Measurements from ENCODE around the gene ELL2. TPM values are rescaled to one million over a fixed set of nuclear protein-coding genes. Genes with fewer than 3 reads are reported as not detected.

Gene ELL2
- total RNA-seq, 1 donor from 2014 or later: 50.8 TPM

DNA sequence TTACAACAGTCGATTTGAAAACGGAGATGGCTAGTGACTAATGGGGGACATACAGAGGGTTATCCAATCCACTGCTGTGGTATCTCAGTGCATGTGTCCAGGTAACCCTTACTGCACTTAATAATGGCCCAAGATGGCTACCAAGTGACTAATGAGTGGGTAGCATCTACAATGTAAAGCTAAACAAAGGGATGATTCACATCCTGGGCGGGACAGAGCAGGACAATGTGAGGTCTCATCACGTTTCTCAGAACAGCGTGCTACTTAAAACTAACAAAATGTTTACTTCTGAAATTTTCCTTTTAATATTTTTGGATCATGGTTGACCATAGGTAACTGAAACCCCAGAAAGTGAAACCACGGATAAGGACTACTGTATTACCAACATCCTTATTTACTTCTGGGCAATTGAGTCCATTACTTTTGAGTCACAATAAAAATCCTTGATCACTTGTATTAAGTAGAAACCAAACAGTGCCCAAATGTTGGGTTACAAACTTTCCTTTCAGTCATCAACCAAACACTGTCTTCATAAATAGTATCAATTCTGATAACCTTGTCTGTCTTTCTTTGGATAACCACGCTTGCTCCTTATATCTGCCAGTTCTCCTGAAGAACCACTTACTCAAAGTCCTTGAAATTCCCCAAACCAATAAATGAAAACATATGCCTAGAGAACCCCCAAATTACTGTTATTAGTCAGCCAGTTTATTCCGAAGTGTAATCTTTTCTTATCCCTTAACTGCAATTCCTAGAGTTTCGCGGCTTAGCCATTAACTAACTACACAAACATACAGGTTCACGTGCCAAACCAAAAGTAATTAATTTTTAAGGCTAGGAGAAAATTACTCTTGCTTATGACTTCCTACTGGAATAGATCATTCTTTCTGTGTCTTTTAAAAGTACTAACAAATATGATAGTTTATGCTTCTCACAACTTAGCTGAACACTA lies 59.7 kb downstream of the ELL2 start:
- Mint-ChIP-seq H3K9me3 (ENCODE audit: unreplicated experiment) (no peaks in the 10 kb centered on the region), H3K36me3 (ENCODE audit: unreplicated experiment) (peaks cover 59% of the 10 kb centered on the region), H3K27ac (ENCODE audit: unreplicated experiment) (no peak overlapping the region), H3K27me3 (ENCODE audit: unreplicated experiment) (no peaks in the 10 kb centered on the region), H3K4me3 (ENCODE audit: unreplicated experiment) (no peak overlapping the region), H3K4me1 (ENCODE audit: unreplicated experiment) (peaks cover 16% of the 10 kb centered on the region)
- TF ChIP-seq, protein P1, sequence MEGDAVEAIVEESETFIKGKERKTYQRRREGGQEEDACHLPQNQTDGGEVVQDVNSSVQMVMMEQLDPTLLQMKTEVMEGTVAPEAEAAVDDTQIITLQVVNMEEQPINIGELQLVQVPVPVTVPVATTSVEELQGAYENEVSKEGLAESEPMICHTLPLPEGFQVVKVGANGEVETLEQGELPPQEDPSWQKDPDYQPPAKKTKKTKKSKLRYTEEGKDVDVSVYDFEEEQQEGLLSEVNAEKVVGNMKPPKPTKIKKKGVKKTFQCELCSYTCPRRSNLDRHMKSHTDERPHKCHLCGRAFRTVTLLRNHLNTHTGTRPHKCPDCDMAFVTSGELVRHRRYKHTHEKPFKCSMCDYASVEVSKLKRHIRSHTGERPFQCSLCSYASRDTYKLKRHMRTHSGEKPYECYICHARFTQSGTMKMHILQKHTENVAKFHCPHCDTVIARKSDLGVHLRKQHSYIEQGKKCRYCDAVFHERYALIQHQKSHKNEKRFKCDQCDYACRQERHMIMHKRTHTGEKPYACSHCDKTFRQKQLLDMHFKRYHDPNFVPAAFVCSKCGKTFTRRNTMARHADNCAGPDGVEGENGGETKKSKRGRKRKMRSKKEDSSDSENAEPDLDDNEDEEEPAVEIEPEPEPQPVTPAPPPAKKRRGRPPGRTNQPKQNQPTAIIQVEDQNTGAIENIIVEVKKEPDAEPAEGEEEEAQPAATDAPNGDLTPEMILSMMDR (IDR thresholded peaks at IDR 0.05): no peak
- DNase-seq (ENCODE audit: extremely low spot score, unreplicated experiment): no peak

DNA sequence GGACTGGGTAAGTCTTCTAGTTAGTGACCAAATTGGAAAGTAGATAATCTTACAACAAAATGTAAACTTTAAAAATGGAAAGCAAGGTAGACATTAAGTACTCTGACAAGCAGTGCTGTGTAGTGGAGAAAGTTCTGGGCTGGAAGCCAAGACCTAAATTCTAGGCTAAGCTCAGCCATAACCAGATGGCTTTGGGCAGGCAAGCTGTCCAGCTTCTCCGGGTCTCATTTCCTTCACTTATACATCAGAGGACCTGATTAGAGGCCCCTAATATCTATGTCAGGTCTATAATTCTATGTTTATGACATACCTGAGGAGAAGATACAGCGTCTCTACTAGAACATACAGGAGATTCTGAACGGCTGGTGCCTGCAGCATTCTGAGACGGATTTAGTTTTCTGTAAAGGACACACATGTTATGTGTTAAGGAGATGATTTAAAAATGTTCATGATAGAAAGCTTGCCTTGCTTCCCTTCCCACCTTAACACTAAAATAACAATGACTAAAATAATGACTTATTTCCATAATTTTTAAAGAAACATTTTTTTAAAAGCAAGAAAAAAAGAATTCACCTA lies 61.2 kb downstream of the ELL2 start:
- Mint-ChIP-seq H3K27ac (ENCODE audit: unreplicated experiment) (no peak overlapping the region), H3K4me1 (ENCODE audit: unreplicated experiment) (peaks cover 16% of the 10 kb centered on the region)

DNA sequence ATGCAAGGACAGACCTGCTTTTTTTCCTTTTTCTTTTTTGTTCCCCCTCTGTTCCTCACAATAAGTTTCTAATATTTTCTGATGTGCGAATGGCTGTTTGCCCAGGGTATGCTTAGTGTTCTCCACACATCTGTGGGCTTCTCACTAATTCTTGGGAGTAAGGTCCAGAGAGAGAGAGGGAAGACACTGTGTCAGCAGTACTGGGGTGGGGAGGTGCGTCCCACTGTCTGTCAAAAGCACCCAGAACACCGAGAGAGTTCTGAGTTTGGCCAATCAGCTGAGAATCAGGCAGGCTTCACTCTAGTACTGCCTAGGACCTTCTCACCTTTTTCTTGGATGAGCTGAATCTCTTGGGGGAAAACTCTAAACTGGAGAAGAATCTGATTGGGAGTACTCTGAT lies 61.8 kb downstream of the ELL2 start:
- TF ChIP-seq, protein P1 (IDR thresholded peaks at IDR 0.05): no peak
- no peak for DNase-seq (ENCODE audit: extremely low spot score, unreplicated experiment)
- Mint-ChIP-seq H3K4me3 (ENCODE audit: unreplicated experiment) (no peak overlapping the region), H3K4me1 (ENCODE audit: unreplicated experiment) (peaks cover 16% of the 10 kb centered on the region), H3K27ac (ENCODE audit: unreplicated experiment) (no peak overlapping the region), H3K9me3 (ENCODE audit: unreplicated experiment) (no peaks in the 10 kb centered on the region), H3K36me3 (ENCODE audit: unreplicated experiment) (peaks cover 66% of the 10 kb centered on the region), H3K27me3 (ENCODE audit: unreplicated experiment) (no peaks in the 10 kb centered on the region)

More for the DNA sequence above, 61.2 kb downstream of the ELL2 start:
- Mint-ChIP-seq H3K9me3 (ENCODE audit: unreplicated experiment) (no peaks in the 10 kb centered on the region), H3K4me3 (ENCODE audit: unreplicated experiment) (no peak overlapping the region), H3K36me3 (ENCODE audit: unreplicated experiment) (peaks cover 64% of the 10 kb centered on the region), H3K27me3 (ENCODE audit: unreplicated experiment) (no peaks in the 10 kb centered on the region)
- DNase-seq (ENCODE audit: extremely low spot score, unreplicated experiment): no peak
- TF ChIP-seq, protein P1 (IDR thresholded peaks at IDR 0.05): no peak

DNA sequence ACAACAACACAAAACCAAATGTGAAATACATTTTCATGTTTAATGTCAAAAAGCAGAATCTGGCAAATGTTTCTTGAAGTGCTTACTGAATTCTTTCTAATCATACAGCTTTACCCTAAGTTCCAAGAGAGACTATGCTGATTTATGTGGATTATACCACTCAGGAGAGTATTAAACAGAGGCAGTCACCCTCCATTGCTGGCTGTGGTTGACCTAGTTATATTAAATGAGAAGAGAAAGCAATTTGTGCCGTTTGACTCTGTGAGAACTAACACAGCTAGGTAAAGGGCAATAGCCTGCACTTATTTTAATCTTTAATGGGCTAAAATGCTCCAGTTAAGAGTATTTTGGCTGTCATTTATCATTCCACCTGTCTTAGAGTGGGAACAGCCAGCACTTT lies 62.6 kb downstream of the ELL2 start:
- TF ChIP-seq, protein P1 (IDR thresholded peaks at IDR 0.05): no peak
- Mint-ChIP-seq H3K4me1 (ENCODE audit: unreplicated experiment) (peaks cover 16% of the 10 kb centered on the region), H3K4me3 (ENCODE audit: unreplicated experiment) (no peak overlapping the region), H3K9me3 (ENCODE audit: unreplicated experiment) (no peaks in the 10 kb centered on the region), H3K27me3 (ENCODE audit: unreplicated experiment) (no peaks in the 10 kb centered on the region), H3K27ac (ENCODE audit: unreplicated experiment) (no peak overlapping the region), H3K36me3 (ENCODE audit: unreplicated experiment) (peaks cover 65% of the 10 kb centered on the region)
- no peak for DNase-seq (ENCODE audit: extremely low spot score, unreplicated experiment)

DNA sequence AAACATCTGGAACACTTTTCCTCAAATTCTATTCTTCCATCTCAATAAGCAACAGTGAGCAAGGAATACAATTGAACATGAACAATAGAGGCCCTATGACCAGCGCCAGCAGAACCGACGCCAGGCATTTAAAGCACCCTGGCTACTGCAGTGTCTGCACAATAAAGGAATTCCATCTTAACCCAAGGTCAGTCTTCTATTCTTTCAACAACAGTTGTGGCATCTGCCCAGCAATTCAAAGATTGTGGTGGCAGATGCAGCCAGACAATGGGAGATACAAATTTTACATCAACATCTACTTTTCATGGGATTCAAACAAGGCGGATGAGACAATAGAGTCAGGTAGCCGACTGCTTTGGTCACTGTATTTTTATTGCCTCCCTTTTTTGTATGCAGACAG lies 65.9 kb downstream of the ELL2 start:
- no peaks in the 10 kb centered on the region for H3K27me3 Mint-ChIP-seq (ENCODE audit: unreplicated experiment)
- TF ChIP-seq, protein P1 (IDR thresholded peaks at IDR 0.05): no peak
- H3K4me1 Mint-ChIP-seq (ENCODE audit: unreplicated experiment): peaks cover 5% of the 10 kb centered on the region
- peaks cover 67% of the 10 kb centered on the region for H3K36me3 Mint-ChIP-seq (ENCODE audit: unreplicated experiment)
- H3K4me3 Mint-ChIP-seq (ENCODE audit: unreplicated experiment): no peak overlapping the region
- no peaks in the 10 kb centered on the region for H3K9me3 Mint-ChIP-seq (ENCODE audit: unreplicated experiment)
- no peak overlapping the region for H3K27ac Mint-ChIP-seq (ENCODE audit: unreplicated experiment)
- DNase-seq (ENCODE audit: extremely low spot score, unreplicated experiment): no peak

Measured in osteocyte (in vitro differentiated cells).